ENCODE results near the gene SENP1. TPM values are rescaled to one million over a fixed set of nuclear protein-coding genes. Genes with fewer than 3 reads are reported as not detected.

The SENP1 gene
- total RNA-seq, 1 donor = 43.8 TPM

DNA sequence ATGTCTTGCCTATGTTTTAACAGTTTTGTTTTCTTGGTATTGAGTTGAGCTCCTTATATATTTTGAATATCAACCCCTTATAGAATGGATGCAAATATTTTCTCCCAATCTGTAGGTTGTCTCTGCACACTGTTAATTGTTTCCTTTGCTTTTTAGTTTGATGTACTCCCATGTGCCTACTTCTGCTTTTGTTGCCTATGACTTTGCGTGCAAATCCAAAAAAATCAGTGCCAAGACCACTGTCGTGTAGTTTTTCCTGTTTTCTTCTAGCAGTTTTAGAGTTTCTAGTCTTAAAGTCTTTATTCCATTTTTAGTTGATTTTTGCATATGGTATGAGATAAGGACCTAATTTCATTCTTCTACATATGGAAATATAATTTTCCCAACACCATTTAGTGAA lies 28.8 kb downstream of the SENP1 start:
- no peak overlapping the region for H3K4me3 ChIP-seq (ENCODE audit: low read depth, low read length)
- TF ChIP-seq, protein P1, sequence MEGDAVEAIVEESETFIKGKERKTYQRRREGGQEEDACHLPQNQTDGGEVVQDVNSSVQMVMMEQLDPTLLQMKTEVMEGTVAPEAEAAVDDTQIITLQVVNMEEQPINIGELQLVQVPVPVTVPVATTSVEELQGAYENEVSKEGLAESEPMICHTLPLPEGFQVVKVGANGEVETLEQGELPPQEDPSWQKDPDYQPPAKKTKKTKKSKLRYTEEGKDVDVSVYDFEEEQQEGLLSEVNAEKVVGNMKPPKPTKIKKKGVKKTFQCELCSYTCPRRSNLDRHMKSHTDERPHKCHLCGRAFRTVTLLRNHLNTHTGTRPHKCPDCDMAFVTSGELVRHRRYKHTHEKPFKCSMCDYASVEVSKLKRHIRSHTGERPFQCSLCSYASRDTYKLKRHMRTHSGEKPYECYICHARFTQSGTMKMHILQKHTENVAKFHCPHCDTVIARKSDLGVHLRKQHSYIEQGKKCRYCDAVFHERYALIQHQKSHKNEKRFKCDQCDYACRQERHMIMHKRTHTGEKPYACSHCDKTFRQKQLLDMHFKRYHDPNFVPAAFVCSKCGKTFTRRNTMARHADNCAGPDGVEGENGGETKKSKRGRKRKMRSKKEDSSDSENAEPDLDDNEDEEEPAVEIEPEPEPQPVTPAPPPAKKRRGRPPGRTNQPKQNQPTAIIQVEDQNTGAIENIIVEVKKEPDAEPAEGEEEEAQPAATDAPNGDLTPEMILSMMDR (IDR thresholded peaks at IDR 0.05; ENCODE audit: insufficient read depth, low read length) = no peak
- no peak for DNase-seq (ENCODE audit: low read depth)

DNA sequence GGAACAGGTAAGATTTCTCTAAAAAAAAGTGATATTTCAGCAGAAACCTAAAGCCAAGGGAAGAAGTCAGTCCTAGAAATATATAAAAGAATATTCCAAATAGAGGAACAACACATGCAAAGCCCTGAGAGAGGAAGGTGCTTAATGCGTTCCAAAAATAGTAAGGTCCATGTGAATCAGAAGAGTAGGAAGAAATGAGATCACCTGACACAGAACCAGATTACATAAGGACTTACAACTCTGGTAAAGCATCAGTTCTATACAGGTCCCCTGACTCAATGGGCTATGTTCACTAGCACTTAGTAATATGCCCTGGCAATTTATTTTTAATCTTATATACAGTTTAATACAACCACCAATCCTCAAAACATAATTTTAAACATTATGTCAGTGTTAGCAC lies 30.0 kb downstream of the SENP1 start:
- no peak overlapping the region for H3K4me3 ChIP-seq (ENCODE audit: low read depth, low read length)
- TF ChIP-seq, protein P1 (IDR thresholded peaks at IDR 0.05; ENCODE audit: insufficient read depth, low read length) = no peak
- no peak for DNase-seq (ENCODE audit: low read depth)

DNA sequence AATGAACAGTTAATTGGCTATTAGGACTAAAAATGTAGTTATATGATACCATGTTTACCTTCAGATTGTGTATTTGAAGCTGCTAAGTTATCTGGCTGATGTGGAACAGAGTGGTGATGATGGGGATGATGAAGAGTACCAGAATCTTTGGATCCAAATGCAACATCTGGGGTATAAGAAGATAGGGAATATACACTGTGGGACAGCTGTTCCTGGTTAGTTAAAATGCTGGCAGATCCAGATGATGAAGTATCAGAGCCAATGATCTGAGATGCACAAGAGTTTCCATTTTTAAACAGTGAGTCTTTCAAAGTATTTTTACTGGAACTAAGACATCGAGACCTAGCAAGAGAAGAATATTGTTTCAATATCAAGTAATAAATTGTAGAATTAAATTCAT lies 31.6 kb downstream of the SENP1 start:
- no peak overlapping the region for H3K4me3 ChIP-seq (ENCODE audit: low read depth, low read length)
- no peak for DNase-seq (ENCODE audit: low read depth)
- TF ChIP-seq, protein P1 (IDR thresholded peaks at IDR 0.05; ENCODE audit: insufficient read depth, low read length) = no peak

DNA sequence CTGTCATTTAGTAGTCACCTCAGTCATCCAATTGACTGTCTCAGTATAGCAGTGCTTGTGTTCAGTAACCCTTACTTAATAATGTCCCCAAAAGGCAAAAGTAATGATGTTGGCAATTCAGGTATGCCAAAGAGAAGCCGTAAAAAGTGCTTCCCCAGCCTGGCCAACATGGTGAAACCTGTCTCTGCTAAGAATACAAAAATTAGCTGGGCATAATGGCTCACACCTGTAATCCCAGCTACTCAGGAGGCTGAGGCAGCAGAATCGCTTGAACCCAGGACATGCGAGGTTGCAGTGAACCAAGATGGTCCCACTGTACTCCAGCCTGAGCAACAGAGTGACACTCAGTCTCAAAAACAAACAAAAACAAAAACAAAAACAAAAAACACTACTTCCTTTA lies 33.6 kb downstream of the SENP1 start:
- no peak overlapping the region for H3K4me3 ChIP-seq (ENCODE audit: low read depth, low read length)
- TF ChIP-seq, protein P1 (IDR thresholded peaks at IDR 0.05; ENCODE audit: insufficient read depth, low read length) = no peak
- no peak for DNase-seq (ENCODE audit: low read depth)

DNA sequence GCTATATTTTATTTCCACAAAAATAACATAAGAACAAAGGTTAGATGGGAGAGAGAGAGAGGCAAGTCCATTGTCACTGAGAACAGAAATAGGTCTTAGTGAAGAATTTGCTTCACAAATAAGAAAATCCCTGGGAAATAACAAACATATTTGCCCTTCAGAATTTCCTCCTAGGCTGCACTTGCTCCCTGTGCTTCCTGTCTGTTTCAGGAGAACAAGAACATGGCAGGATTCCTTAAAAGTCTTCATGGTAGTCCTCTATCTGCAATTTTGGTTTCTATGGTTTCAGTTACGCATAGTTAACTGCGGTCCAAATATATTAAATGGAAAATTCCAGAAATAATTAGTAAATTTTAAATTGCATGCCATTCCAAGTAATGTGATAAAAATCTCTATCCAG lies 34.1 kb downstream of the SENP1 start:
- no peak for DNase-seq (ENCODE audit: low read depth)
- H3K4me3 ChIP-seq (ENCODE audit: low read depth, low read length) = no peak overlapping the region
- TF ChIP-seq, protein P1 (IDR thresholded peaks at IDR 0.05; ENCODE audit: insufficient read depth, low read length) = no peak

DNA sequence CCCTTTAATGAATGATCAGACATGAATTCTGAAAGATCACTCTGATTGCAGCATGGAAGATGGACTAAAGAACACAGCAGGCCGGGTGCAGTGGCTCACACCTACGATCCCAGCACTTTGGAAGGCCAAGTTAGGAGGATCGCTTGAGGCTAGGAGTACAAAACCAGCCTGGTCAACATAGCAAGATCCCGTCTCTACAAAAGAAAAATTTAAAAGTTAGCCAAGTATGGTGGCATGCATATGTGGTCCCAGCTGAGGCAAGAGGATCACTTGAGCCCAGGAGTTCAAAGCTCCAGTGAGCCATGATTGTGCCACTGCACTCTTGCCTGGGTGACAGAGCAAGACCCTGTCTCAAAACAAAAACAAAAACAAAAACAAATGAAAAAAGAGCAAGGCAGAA lies 35.1 kb downstream of the SENP1 start:
- TF ChIP-seq, protein P1 (IDR thresholded peaks at IDR 0.05; ENCODE audit: insufficient read depth, low read length) = no peak
- no peak overlapping the region for H3K4me3 ChIP-seq (ENCODE audit: low read depth, low read length)
- no peak for DNase-seq (ENCODE audit: low read depth)

DNA sequence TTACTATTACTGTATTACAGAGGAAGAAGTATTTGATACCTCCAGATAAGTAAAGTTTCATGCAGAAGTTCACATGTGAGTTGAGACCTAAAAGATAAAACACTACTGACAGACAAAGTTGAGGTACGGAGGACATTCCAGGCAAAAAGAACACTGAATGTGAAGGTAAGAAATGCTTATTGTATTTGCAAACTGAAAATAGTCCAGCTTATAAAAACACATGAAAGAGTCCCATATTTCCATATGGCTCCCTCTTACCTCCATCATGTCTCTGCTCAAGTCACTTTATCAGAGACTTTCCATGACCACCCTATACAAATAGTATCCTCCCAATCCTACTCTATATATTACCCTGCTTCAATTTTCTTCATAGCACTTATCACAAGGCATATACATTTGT lies 35.8 kb downstream of the SENP1 start:
- H3K4me3 ChIP-seq (ENCODE audit: low read depth, low read length) = no peak overlapping the region
- TF ChIP-seq, protein P1 (IDR thresholded peaks at IDR 0.05; ENCODE audit: insufficient read depth, low read length) = no peak
- DNase-seq (ENCODE audit: low read depth) = no peak

Measured in fibroblast of the aortic adventitia (primary cell).